GM19467 (cell line): ENCODE data around the gene MAML1.
"Not testable (repeated sequence)": the region's sequence is repeated elsewhere in the genome, so short reads cannot be mapped to it uniquely, and the experiment has no call there.

Experiments
- ATAC-seq: cut with Tn5 transposase; IDR thresholded peaks from one replicate; pipeline ENCODE4 v1.9.1; 2021; ENCODE audit warnings: mild to moderate bottlenecking, moderate library complexity; ENCODE audit not compliant: unreplicated experiment

Gene MAML1

GRCh38 chr5:179766726-179767455, 34.3 kb downstream of the MAML1 start:
- ATAC-seq, result no peak

DNA sequence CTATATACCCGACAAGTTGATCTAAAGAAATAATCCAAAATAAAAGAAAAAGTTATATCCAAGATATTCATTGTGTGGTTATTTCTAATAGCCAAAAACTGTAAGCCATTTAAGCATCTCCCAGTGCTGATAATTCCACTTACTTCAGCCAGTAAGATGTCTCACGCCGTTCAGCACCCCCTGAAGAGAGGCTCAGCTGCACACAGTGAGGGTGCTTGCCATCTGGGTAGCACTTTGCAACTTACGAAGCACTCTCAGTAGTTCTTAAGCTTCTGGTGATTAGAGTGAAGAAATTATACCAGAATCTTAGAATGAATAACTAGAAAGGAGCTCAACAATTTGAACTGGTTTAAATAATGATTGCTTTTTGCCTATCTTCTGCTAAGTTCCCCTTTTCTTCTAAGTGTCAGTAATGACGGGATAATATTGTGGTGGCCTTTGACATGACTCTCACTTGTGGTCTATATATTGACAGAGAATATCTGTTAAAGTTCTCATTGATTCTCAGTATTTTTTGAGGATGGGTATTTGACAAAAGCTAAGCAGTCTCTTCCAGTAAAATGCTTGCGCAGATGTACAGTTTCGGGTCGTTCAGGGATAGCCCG, 35.0 kb downstream of the MAML1 start:
- no peak for ATAC-seq

- no peak for ATAC-seq
These were observed 35.9 kb downstream of the MAML1 start for GRCh38 chr5:179768326-179769085.

- ATAC-seq, result no peak
These were observed 36.6 kb downstream of the MAML1 start for GRCh38 chr5:179769271-179769670.

- ATAC-seq, result no peak
These were observed 37.2 kb downstream of the MAML1 start for GRCh38 chr5:179769796-179770195.

DNA sequence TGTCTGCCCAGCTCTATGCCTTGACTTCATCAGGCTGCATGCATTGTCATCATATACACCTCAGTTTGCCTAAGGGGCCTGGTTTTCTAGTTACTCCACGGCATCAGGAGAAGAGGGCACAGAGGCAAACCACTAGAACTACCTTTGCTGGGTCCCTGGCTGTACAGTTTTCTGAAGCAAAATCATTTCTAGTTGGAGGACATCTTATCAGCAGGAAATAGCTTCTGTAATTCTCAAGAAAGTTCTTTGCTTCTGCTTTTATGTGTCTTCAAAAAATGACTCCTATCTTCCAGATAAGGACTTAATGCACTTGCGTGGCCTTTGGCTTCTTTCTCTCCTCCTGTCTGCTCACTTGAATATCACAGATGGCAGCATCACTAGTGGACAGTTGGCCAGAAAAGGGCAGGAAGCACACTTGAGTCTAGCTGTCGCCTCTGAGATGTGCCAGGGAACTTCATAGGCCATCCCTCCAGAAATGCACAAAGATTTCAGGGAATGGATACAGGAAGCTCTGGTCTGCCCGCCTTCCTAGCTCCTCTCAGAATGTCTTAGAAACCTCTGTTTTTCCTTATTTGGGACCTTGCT, 38.8 kb downstream of the MAML1 start:
- no peak for ATAC-seq

DNA sequence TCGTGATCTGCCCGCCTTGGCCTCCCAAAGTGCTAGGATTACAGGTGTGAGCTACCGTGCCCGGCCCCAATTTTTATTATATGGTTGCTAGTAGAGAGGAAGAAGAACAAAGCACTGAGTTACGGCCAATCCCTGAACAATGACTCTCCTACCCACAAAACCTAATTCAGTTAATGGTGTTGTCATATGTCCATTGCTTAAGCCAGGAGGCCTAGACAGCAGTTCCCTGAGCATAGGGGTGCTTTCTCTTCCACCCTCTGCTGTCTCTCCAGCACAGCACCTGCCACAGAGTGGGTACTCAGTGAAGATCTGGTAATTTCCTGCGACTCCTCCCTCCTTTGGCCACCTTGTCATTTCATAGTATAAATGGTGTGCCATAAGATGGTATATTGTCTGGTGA, 39.7 kb downstream of the MAML1 start:
- ATAC-seq, result no peak

- ATAC-seq, result no peak
These were observed 41.0 kb downstream of the MAML1 start for GRCh38 chr5:179773686-179774040.

GRCh38 chr5:179774442-179774841, 41.8 kb downstream of the MAML1 start:
- no peak for ATAC-seq

GRCh38 chr5:179776411-179776938, 43.9 kb downstream of the MAML1 start:
- ATAC-seq, result no peak

DNA sequence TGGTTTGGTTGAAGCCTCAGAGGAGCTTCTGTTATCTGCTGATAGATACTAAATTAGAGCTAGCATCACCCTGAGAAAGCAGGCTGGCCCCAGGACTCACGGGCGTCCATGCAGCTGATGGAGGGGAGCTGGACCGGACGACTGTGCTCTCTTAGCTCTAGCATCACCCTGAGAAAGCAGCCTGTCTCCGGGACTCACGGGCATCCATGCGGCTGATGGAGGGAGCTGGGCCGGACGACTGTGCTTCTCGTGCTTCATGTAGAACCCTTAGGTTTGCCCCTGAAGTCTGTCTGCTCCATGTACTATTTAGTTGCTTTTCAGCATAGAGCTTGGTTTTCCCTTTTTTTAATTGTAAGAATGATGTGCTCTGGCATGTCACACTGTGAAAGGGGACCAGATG, 44.8 kb downstream of the MAML1 start:
- ATAC-seq, result no peak

DNA sequence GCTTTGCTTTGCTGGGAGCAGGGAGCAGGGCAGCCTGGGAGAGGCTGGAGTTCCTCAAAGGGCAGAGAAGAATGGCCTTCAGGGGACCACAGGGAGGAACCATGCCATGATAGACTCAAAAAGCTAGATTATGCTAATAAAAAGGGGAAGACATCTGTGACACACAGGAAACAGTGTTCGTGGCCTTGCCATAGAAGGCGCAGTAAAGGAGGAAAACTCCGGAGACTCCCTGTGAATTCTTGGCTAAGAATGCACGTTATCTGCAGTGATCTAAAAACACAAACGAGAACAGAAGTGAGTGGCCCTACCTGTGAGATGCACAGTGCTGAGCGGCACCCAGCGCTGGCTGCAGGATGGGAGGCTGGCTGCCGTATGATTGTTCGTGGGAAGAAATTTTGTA, 45.3 kb downstream of the MAML1 start:
- no peak for ATAC-seq

DNA sequence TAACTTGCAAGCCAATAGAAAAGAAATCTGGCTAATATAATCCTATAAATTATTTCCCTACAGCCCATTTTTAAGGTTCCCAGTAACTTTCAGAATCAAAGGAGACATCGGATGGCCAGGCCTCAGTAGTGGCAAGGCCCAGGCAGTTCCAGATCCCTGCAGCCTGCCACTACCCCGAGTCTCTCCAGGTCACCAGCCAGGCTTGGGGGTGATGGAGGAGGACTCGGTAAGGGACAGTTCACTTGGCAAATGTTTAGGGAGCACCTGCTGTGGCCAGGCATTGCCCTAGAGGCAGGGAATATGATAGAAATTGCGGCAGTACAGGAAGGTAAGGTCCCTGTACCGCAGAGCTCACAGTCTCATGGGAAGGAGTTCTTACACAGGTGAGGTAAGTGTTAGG, 46.0 kb downstream of the MAML1 start:
- no peak for ATAC-seq

DNA sequence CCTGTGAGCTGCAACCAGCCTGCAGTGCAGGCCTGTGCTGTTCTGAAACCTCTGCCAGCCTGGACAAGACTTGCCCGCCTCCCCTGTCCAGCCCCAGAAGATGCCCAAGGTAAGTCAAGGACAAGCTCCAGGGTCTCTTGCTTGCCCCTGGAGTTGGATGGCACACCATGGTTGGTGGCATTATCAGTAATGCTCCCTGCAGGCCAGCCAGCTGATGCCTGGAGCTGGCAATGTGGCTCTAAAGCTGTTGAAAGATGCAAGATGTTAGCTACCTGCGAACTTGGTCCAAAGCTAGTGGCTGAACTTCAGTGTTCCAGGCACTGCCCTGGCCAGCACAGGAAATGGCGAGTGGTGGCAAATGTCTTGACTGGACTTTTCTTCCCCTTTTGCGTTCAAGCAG, 47.2 kb downstream of the MAML1 start:
- no peak for ATAC-seq

DNA sequence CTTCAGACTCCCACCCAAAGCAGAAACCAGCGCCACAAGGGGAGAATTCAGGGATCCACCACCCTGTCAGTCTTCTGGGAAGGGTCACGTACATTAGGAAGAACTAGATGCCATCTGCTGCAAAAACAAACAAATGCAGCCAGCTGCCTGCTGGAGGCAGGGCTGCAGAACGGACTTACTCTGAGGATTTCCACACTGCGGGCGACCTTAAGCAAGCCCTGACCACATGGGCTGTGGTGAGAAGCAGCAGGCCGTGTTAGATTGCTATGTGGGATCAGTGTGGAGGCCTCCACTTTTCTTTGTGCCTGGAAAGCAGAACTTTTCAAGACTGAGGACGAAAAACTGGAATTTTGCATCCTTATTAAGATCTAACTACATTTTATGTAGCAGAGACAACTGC, 47.7 kb downstream of the MAML1 start:
- ATAC-seq, result no peak

DNA sequence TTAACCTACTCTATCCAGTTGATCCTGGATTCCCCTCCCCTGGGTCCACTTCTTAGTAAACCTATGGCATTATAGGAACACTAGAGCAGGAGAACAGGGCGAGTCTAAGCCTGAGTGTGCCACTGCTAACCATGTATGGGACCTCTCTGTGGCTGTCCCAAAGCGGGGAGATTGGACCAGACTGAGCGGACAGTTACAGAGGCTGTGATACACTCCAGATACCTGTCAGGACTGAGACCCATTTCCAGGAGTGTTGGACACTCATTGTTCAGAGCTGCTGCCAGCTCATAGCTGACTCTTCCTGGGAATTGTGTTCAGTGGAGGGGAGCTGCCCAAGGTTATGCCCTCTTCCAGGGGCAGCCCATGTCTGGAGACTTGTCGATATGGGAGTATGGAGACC, 49.2 kb downstream of the MAML1 start:
- no peak for ATAC-seq

GRCh38 chr5:179783128-179783527, 50.5 kb downstream of the MAML1 start:
- no peak for ATAC-seq

DNA sequence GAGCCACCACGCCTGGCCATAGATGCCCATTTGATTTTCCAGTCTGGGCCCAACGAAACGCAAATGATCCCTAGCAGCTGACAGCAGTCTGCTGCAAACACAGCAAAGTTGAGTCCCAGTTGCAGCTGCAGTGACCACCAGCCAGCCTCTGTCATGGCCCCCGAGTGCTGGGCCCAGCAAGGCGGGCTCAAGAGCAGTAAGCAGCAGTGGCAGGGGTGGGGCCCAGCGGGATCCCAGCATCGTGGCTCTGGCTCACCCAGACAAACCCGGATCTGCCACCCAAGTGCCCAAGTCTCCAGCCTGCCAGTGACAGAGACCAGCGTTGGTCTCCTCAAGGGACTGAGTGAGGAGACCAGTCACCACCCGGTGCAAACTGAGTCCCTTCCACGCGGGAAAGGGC, 54.2 kb downstream of the MAML1 start:
- no peak for ATAC-seq

DNA sequence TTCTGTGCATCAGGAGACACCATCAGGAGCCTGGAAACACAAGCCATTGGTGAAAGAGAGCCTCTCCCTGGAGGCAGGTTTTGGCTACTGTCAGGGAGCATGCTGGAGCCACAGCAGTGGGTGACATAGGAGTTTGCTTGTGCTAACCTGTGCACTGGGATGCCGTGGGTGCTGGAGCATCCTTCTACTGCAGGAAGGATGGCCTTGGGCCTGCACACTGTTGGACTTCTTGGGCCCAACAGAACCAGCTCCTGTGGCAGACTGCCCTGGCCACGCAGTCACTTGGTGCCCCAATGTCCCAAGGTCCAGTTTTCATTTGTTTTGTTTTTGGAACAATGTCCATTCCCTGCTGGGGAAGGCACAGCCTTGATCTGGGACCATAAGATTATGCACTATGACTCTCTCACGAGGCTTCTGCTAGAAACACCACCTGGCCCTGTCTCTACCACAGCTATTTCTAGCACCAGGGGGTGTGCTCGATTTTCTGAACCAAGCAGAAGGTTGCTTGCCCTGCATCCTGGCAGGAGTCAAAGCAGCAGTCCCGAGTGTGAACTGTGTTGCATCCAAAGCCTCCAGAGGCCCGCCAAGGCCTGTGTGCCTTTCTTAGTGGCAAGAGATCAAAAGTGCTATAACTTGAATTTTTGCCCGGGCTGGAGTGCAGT, 55.7 kb downstream of the MAML1 start:
- ATAC-seq, result no peak

- ATAC-seq, result not testable (repeated sequence)
These were observed 56.7 kb downstream of the MAML1 start for GRCh38 chr5:179789278-179789677.
